GM19463 (cell line): Measurements from ENCODE around the gene MYL12A.
A peak's percentile ranks its signal among the peaks of the same experiment; 100 is the strongest.
"Not testable (repeated sequence)": the region's sequence is repeated elsewhere in the genome, so short reads cannot be mapped to it uniquely, and the experiment has no call there.

Experiments used
- ATAC-seq: cut with Tn5 transposase; IDR thresholded peaks from one replicate; pipeline ENCODE4 v1.9.1; 2021; ENCODE audit warnings: mild to moderate bottlenecking, moderate library complexity; ENCODE audit not compliant: unreplicated experiment

Gene MYL12A

GRCh38 chr18:3254725-3255124 is 7.1 kb downstream of the MYL12A start:
- no peak for ATAC-seq

GRCh38 chr18:3255611-3256165 is 8.1 kb downstream of the MYL12A start:
- ATAC-seq: no peak

GRCh38 chr18:3256693-3257626 is 9.4 kb downstream of the MYL12A start:
- no peak for ATAC-seq

GRCh38 chr18:3257627-3258120 is 10.1 kb downstream of the MYL12A start:
- no peak for ATAC-seq

GRCh38 chr18:3260995-3261372 is 13.4 kb downstream of the MYL12A start:
- no peak for ATAC-seq

GRCh38 chr18:3261373-3262233 is 14.0 kb downstream of the MYL12A start, which contains the start of gene MYL12B:
TSS of gene MYL12B (plus strand) at chr18:3262133. CDS start at chr18:3272899, 10,766 bp downstream.
- ATAC-seq: peak; percentile 84

- ATAC-seq: peak; percentile 27
These were observed 14.9 kb downstream of the MYL12A start for GRCh38 chr18:3262234-3263131.

GRCh38 chr18:3263132-3263700 is 15.6 kb downstream of the MYL12A start:
- ATAC-seq: no peak

- ATAC-seq: no peak
These were observed 16.8 kb downstream of the MYL12A start for GRCh38 chr18:3264362-3264761.

- no peak for ATAC-seq
These were observed 18.0 kb downstream of the MYL12A start for GRCh38 chr18:3265564-3266033.

GRCh38 chr18:3266062-3266608 is 18.5 kb downstream of the MYL12A start:
- no peak for ATAC-seq

- no peak for ATAC-seq
These were observed 20.7 kb downstream of the MYL12A start for GRCh38 chr18:3268306-3268705.

GRCh38 chr18:3269241-3269913 is 21.8 kb downstream of the MYL12A start:
- no peak for ATAC-seq

- no peak for ATAC-seq
These were observed 22.3 kb downstream of the MYL12A start for GRCh38 chr18:3269914-3270299.

GRCh38 chr18:3273042-3273441 is 25.4 kb downstream of the MYL12A start:
- no peak for ATAC-seq

- not testable (repeated sequence) for ATAC-seq
These were observed 30.1 kb downstream of the MYL12A start for GRCh38 chr18:3277643-3278213.

- ATAC-seq: peak; percentile 70
These were observed 31.9 kb downstream of the MYL12A start for GRCh38 chr18:3279201-3280185.
